ENCODE results near the gene MAG. TPM values are rescaled to one million over a fixed set of nuclear protein-coding genes. Genes with fewer than 3 reads are reported as not detected.

The MAG gene
- total and polyA plus RNA-seq, 2 of the 8 experiments (the other 6 are each of a cell fraction or from before 2014, with no cell fraction given) = 0.20 to 1.3 TPM

GRCh38 chr19:35265900-35266519 is 26.0 kb upstream of the MAG start:
- Histone ChIP-seq H3K23me2 (ENCODE audit: low read depth, low read length) (no peaks in the 10 kb centered on the region; the same call in 1 of the 2 replicates), H3K79me1 (ENCODE audit: low read depth, low read length) (peaks cover 6% of the 10 kb centered on the region), H2BK12ac (ENCODE audit: low read depth, low read length) (no peak overlapping the region), H3K4ac (replicated peaks; ENCODE audit: insufficient read length, low read depth, low read length) (no peak overlapping the region), H3K14ac (ENCODE audit: insufficient read length) (no peak overlapping the region), H2BK15ac (ENCODE audit: low read length) (no peak overlapping the region), H4K20me1 (replicated peaks in 1 of 2; ENCODE audit: control insufficient read depth in 1 of 2, insufficient read depth in 2 of 2, low read length in 2 of 2) (peaks cover 5 to 33% of the 10 kb centered on the region in 2 experiments), H2BK20ac (ENCODE audit: low read length) (no peak overlapping the region), H3K36me3 (ENCODE audit: control insufficient read depth in 2 of 4, insufficient read depth in 4 of 4, low read length in 3 of 4) (peaks cover 13 to 43% (median 25%) of the 10 kb centered on the region in 4 experiments; a peak in 7 of 8 replicates), H3K79me2 (ENCODE audit: control insufficient read depth in 1 of 2, insufficient read depth in 2 of 2, low read length in 2 of 2) (0 out of 4 replicates have a peak, but pooled peaks cover 0 to 5% of the 10 kb centered on the region in 2 experiments), H2BK120ac (replicated peaks; ENCODE audit: low read depth, low read length) (no peak overlapping the region), H3K18ac (ENCODE audit: extremely low read depth, low read length) (no peak overlapping the region), H3K9me3 (ENCODE audit: insufficient read depth in 2 of 2, low read depth in 1 of 2, low read length in 1 of 2) (peaks cover 0 to 2% of the 10 kb centered on the region in 2 experiments; a peak in 1 of 4 replicates), H3K9ac (replicated peaks in 1 of 4; ENCODE audit: extremely low read depth in 1 of 4, low read depth in 3 of 4, low read length in 3 of 4) (no peak overlapping the region), H3K4me3 (ENCODE audit: extremely low read depth in 1 of 4, insufficient read depth in 2 of 4, low read depth in 3 of 4, low read length in 4 of 4) (no peak overlapping the region), H3K23ac (ENCODE audit: insufficient read length) (no peak overlapping the region), H2AK5ac (ENCODE audit: low read depth, low read length) (no peak overlapping the region), H3K4me2 (ENCODE audit: insufficient read depth in 1 of 2, low read depth in 2 of 2, low read length in 2 of 2) (no peak overlapping the region), H3K4me1 (replicated peaks in 1 of 4; ENCODE audit: control insufficient read depth in 3 of 4, insufficient read depth in 4 of 4, low read length in 3 of 4) (peaks cover 0 to 14% (median 8%) of the 10 kb centered on the region in 4 experiments; a peak in 5 of 7 replicates), H4K91ac (replicated peaks; ENCODE audit: insufficient read length, low read length) (no peak overlapping the region), H3K56ac (replicated peaks; ENCODE audit: insufficient read length, low read depth, low read length) (no peak overlapping the region), H2AFZ (ENCODE audit: low read length) (no peak overlapping the region), H2BK5ac (ENCODE audit: low read depth, low read length) (no peak overlapping the region), H3K27ac (ENCODE audit: low read depth, low read length) (no peak overlapping the region), H3K27me3 (replicated peaks in 1 of 4; ENCODE audit: control insufficient read depth in 3 of 4, extremely low read depth in 1 of 4, insufficient read depth in 3 of 4, low read length in 3 of 4) (no peaks in the 10 kb centered on the region), H4K5ac (ENCODE audit: insufficient read length, low read depth, low read length) (no peak overlapping the region), H4K8ac (ENCODE audit: extremely low read depth, insufficient read depth, low read length) (no peak overlapping the region)
- FAIRE-seq (no peak), DNase-seq (ENCODE audit: low read depth in 1 of 2, low spot score in 2 of 2) (no peak)
- WGBS, 2 experiments (ENCODE audit: extremely low coverage in 1 of 2, insufficient coverage in 1 of 2, insufficient read length in 1 of 2, insufficient replicate concordance in 2 of 2, low coverage in 1 of 2, low lambda C conversion rate in 2 of 2, missing lambda C conversion rate in 1 of 2) = 88% methylated on average over 6 of the region's 10 CpGs; no CpG with 5 or more reads in 1 of the 2 experiments
- TF ChIP-seq SIN3A (conservative IDR thresholded peaks at IDR 0.05 in 1 of 2, IDR thresholded peaks at IDR 0.05 in 1 of 2; ENCODE audit: low read depth in 1 of 2, low read length in 2 of 2) = no peak
- ChIA-PET POLR2A (ENCODE audit: partially characterized antibody) (interaction anchor here (0.9 to 10.5 kb wide), 10 partner anchors 12 to 125 kb away, joined by 3 to 146 read pairs (median 4); partner anchors contain the start of genes FAM187B, HAMP and LSR), CTCF (ENCODE audit: partially characterized antibody) (interaction anchor here (0.8 to 2.7 kb wide), 6 partner anchors 16 to 105 kb away, joined by 3 to 12 read pairs (median 4); partner anchors contain the start of gene HAMP)

Data from H1 (cell line).